Type B pancreatic cell (in vitro differentiated cells): Measurements from ENCODE around the gene SNTG2. TPM values are rescaled to one million over a fixed set of nuclear protein-coding genes. Genes with fewer than 3 reads are reported as not detected.
"Not testable (repeated sequence)": the region's sequence is repeated elsewhere in the genome, so short reads cannot be mapped to it uniquely, and the experiment has no call there.

Experiments used
- DNase-seq: peaks from one replicate; pipeline ENCODE4 v3.0.0; 2021; ENCODE audit warnings: mixed read lengths; ENCODE audit not compliant: unreplicated experiment; ENCODE audit errors: extremely low spot score
- H3K27ac Mint-ChIP-seq: 2 replicates; pipeline ENCODE4 v1.8.0; 2021; ENCODE audit warnings: mild to moderate bottlenecking, mixed read lengths
- H3K27me3 Mint-ChIP-seq: 2 replicates; pipeline ENCODE4 v1.8.0; 2021; ENCODE audit warnings: mixed read lengths
- H3K36me3 Mint-ChIP-seq: 2 replicates; pipeline ENCODE4 v1.8.0; 2021; ENCODE audit warnings: mixed read lengths
- H3K4me1 Mint-ChIP-seq: one replicate; pipeline ENCODE4 v1.8.0; 2021; ENCODE audit warnings: mixed read lengths; ENCODE audit not compliant: unreplicated experiment
- H3K4me3 Mint-ChIP-seq: 2 replicates; pipeline ENCODE4 v1.8.0; 2021; ENCODE audit warnings: mild to moderate bottlenecking, mixed read lengths
- H3K9me3 Mint-ChIP-seq: 2 replicates; pipeline ENCODE4 v1.8.0; 2021; ENCODE audit warnings: mixed read lengths
- total RNA-seq: library from RNA; stranded (reverse); gene quantifications from 2 replicates; pipeline ENCODE4 v1.2.1, GENCODE V29; 2021; ENCODE audit warnings: low replicate concordance
- TF ChIP-seq, protein P1 (sequence below): fragments of 200-600 bp; sonication (generic); conservative IDR thresholded peaks from 2 replicates; pipeline ENCODE4 v1.5.0; 2021; ENCODE audit warnings: antibody characterized with exemption, mild to moderate bottlenecking

Gene SNTG2
- total RNA-seq, 1 donor from 2014 or later, result 1.1 TPM

DNA sequence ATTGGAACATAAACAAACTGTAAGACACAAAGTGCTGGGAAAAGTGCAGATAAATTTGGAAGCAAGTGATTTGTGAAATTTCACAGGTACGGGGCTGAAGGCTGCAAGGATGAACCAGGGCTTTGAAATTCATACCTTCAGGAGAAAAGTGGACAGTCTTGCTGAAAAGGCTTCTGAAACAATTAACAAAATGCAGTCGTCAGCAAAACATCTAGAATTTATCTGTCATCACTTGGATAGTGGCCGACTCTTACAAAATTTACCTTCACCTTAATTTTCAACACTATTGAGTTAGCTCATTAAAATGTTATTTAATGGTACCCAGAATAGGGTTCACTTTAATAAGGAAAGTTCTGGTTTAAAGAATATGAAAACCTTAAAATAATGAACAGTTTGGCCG lies 138.3 kb downstream of the SNTG2 start:
- Mint-ChIP-seq H3K27ac (no peak overlapping the region), H3K4me3 (no peak overlapping the region)

DNA sequence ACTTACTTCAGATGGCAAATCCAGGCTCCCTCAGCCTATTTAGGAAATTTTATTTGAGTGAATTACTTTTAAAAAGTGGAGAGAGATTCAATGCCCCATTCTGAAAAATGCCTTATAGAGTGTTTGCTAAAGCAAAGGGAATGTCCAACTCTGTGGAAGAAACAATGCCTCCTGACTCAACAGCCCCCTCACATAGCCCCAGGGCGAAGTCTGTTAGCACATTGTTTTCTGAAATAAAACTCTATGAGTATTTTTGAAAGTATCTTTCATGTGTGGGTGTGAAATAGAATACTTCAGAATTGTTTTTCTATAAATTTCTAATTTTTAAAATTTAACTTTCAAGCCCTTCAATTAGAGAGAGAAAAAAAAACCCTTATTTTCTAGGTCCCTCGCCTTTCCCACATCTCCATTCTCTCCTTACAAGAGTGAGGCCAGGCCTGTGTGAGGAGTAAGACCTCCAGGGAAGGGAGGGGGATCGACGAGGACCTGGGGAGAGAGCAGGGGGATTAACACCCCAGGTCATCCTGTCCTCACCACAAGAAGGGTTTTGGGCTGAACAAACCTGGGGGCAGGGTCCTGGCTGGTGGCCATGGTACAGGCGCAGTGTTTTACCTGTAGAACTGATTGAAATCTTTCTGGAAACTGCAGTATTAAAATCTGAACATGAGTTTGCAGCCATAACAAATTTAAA lies 141.4 kb downstream of the SNTG2 start:
- H3K4me1 Mint-ChIP-seq, result peaks cover 3% of the 10 kb centered on the region
- TF ChIP-seq, protein P1, sequence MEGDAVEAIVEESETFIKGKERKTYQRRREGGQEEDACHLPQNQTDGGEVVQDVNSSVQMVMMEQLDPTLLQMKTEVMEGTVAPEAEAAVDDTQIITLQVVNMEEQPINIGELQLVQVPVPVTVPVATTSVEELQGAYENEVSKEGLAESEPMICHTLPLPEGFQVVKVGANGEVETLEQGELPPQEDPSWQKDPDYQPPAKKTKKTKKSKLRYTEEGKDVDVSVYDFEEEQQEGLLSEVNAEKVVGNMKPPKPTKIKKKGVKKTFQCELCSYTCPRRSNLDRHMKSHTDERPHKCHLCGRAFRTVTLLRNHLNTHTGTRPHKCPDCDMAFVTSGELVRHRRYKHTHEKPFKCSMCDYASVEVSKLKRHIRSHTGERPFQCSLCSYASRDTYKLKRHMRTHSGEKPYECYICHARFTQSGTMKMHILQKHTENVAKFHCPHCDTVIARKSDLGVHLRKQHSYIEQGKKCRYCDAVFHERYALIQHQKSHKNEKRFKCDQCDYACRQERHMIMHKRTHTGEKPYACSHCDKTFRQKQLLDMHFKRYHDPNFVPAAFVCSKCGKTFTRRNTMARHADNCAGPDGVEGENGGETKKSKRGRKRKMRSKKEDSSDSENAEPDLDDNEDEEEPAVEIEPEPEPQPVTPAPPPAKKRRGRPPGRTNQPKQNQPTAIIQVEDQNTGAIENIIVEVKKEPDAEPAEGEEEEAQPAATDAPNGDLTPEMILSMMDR, result no peak
- H3K9me3 Mint-ChIP-seq, result no peaks in the 10 kb centered on the region
- no peak for DNase-seq
- no peaks in the 10 kb centered on the region for H3K27me3 Mint-ChIP-seq
- H3K27ac Mint-ChIP-seq, result no peak overlapping the region
- no peak overlapping the region for H3K4me3 Mint-ChIP-seq
- H3K36me3 Mint-ChIP-seq, result no peaks in the 10 kb centered on the region

More for the DNA sequence above, 138.3 kb downstream of the SNTG2 start:
- Mint-ChIP-seq H3K4me1 (peaks cover 3% of the 10 kb centered on the region), H3K27me3 (no peaks in the 10 kb centered on the region), H3K9me3 (no peaks in the 10 kb centered on the region), H3K36me3 (no peaks in the 10 kb centered on the region)
- no peak for DNase-seq
- TF ChIP-seq, protein P1, result no peak

DNA sequence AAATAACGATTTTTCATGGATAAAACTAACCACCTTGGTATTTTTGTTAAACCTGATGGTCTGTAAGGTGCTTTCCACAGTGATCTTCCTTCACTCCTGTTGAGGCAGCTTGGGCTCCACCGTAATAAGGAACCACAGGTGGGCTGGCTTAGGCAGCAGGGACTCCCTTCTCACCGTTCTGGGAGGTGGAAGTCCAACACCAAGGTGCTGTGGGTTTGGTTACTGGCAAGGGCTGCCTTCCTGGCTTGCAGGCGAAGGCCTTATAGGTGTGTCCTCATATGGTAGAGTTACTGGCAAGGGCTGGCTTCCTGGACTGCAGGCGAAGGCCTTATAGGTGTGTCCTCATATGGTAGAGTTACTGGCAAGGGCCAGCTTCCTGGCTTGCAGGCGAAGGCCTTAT lies 143.0 kb downstream of the SNTG2 start:
- DNase-seq, H3K36me3 Mint-ChIP-seq, H3K27ac Mint-ChIP-seq, H3K4me1 Mint-ChIP-seq, H3K27me3 Mint-ChIP-seq, H3K9me3 Mint-ChIP-seq, H3K4me3 Mint-ChIP-seq: not testable (repeated sequence)

GRCh38 chr2:1097101-1097500 lies 146.5 kb downstream of the SNTG2 start:
- Mint-ChIP-seq H3K4me1 (peaks cover 6% of the 10 kb centered on the region), H3K9me3 (no peaks in the 10 kb centered on the region), H3K36me3 (no peaks in the 10 kb centered on the region), H3K27ac (no peak overlapping the region), H3K27me3 (peaks cover 7% of the 10 kb centered on the region), H3K4me3 (no peak overlapping the region)
- TF ChIP-seq, protein P1, result no peak
- no peak for DNase-seq

DNA sequence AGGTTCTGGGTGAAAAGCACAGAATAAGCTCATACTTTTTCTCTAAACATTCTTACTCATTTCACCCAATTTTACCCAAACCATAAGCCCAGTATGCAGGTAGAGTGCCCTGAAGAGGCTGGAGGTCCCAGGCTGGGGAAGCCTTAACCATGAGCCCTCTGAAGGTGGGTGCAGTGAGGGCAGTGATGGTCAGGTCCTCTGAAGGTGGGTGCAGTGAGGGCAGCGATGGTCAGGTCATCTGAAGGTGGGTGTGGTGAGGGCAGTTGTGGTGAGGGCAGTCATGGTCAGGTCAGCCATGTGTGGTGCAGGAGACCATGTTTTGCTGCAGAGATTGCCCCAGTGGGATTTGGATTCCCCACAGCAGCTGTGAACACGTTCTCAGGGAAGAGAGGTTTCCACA lies 148.8 kb downstream of the SNTG2 start:
- TF ChIP-seq, protein P1, result no peak
- no peak overlapping the region for H3K4me3 Mint-ChIP-seq
- H3K27me3 Mint-ChIP-seq, result peaks cover 8% of the 10 kb centered on the region
- H3K36me3 Mint-ChIP-seq, result no peaks in the 10 kb centered on the region
- DNase-seq, result no peak
- H3K9me3 Mint-ChIP-seq, result no peaks in the 10 kb centered on the region
- peaks cover 10% of the 10 kb centered on the region for H3K4me1 Mint-ChIP-seq
- no peak overlapping the region for H3K27ac Mint-ChIP-seq

- no peak for DNase-seq
- peaks cover 8% of the 10 kb centered on the region for H3K27me3 Mint-ChIP-seq
- H3K27ac Mint-ChIP-seq, result no peak overlapping the region
- no peaks in the 10 kb centered on the region for H3K9me3 Mint-ChIP-seq
- no peak overlapping the region for H3K4me3 Mint-ChIP-seq
- TF ChIP-seq, protein P1, result no peak
- H3K36me3 Mint-ChIP-seq, result no peaks in the 10 kb centered on the region
- peaks cover 10% of the 10 kb centered on the region for H3K4me1 Mint-ChIP-seq
These were observed 150.5 kb downstream of the SNTG2 start for GRCh38 chr2:1101011-1101782.
